Spleen (tissue), 11 donors: ENCODE data around the gene MAFF. TPM values are rescaled to one million over a fixed set of nuclear protein-coding genes. Genes with fewer than 3 reads are reported as not detected.

ENCODE experiments used
- DNase-seq: peaks from one replicate; pipeline ENCODE4 v3.0.0-alpha.2; 2020
- H3K27ac ChIP-seq, 8 donors: fragments of 200-600 bp; sonication (generic) in 7 of 8; 1 replicate in 4 of 8; 2 replicates in 4 of 8; pipeline versions ENCODE4 v1.5.0 to v1.8.0; 2016 to 2021; ENCODE audit warnings: inconsistent platforms in 4 of 8, mild to moderate bottlenecking in 4 of 8, moderate library complexity in 1 of 8
- H3K27me3 ChIP-seq, 7 donors: fragments of 200-600 bp; sonication (generic) in 6 of 7; replicated peaks in 1 of 7; 1 replicate in 4 of 7; 2 replicates in 3 of 7; pipeline versions ENCODE4 v1.5.0 to v1.8.0; 2016 to 2021; ENCODE audit warnings: inconsistent platforms in 3 of 7, mild to moderate bottlenecking in 1 of 7
- H3K36me3 ChIP-seq, 6 donors: fragments of 200-600 bp; sonication (generic) in 5 of 6; 1 replicate in 4 of 6; 2 replicates in 2 of 6; pipeline versions ENCODE4 v1.5.0 to v1.8.0; 2016 to 2021; ENCODE audit warnings: inconsistent platforms in 2 of 6
- H3K4me1 ChIP-seq, 6 donors: fragments of 200-600 bp; sonication (generic) in 5 of 6; 1 replicate in 3 of 6; 2 replicates in 3 of 6; pipeline versions ENCODE4 v1.5.0 to v1.8.0; 2016 to 2021; ENCODE audit warnings: inconsistent platforms in 3 of 6
- H3K4me3 ChIP-seq, 8 donors: fragments of 200-600 bp; sonication (generic) in 7 of 8; 1 replicate in 4 of 8; 2 replicates in 4 of 8; pipeline versions ENCODE4 v1.5.0 to v1.8.0; 2016 to 2021; ENCODE audit warnings: inconsistent platforms in 4 of 8, mild to moderate bottlenecking in 4 of 8, moderate library complexity in 2 of 8
- H3K9me3 ChIP-seq, 8 donors: fragments of 200-600 bp; sonication (generic) in 7 of 8; 1 replicate in 4 of 8; 2 replicates in 4 of 8; pipeline versions ENCODE4 v1.5.0 to v1.8.0; 2016 to 2021; ENCODE audit warnings: inconsistent platforms in 4 of 8
- CTCF ChIP-seq, 11 experiments: fragments of 200-600 bp in 7 of 11; fragments of 450-650 bp in 4 of 11; sonication (generic) in 4 of 11; IDR thresholded peaks in 8 of 11; conservative IDR thresholded peaks in 3 of 11; 1 replicate in 7 of 11; 2 replicates in 4 of 11; pipeline versions ENCODE4 v1.4.0 to v1.8.0; 2016 to 2021; ENCODE audit warnings: antibody characterized with exemption in 11 of 11, inconsistent platforms in 4 of 11, mild to moderate bottlenecking in 1 of 11
- POLR2A ChIP-seq, 3 donors: fragments of 450-650 bp; IDR thresholded peaks; one replicate each; pipeline ENCODE4 v1.5.1; 2017; ENCODE audit warnings: antibody characterized with exemption in 3 of 3, mild to moderate bottlenecking in 1 of 3
- POLR2AphosphoS5 ChIP-seq, 3 donors: sonication (generic); formaldehyde crosslinking; IDR thresholded peaks; one replicate each; pipeline ENCODE4 v1.5.1; 2017; ENCODE audit warnings: antibody characterized with exemption in 3 of 3
- WGBS, 5 donors: extraction: QIAGEN DNeasy Blood & Tissue Kit in 3 of 5; methylation state at CpG; one replicate each; pipeline versions ENCODE4 v1.1.5 to v1.1.7; 2013 to 2018; 5-methylcytosine and 5-hydroxymethylcytosine counted together
- intact Hi-C: fragments of 100-400 bp; cut with DNase I; formaldehyde crosslinking; loops from one replicate; pipeline ENCODE4 v1.15.0; 2023; ENCODE audit warnings: low total_unique reads
- polyA plus RNA-seq, 3 donors: library from polyadenylated mRNA; stranded (reverse); fragments of 200-250 nt; gene quantifications; one replicate each; pipeline ENCODE4 v1.2.1, GENCODE V29; 2013
- total RNA-seq, 7 donors: library from RNA; depleted of rRNA in 3 of 7; stranded (reverse); fragments of >200 nt in 3 of 7; fragmentation: NEBNext Ultra II Directional in 4 of 7; extraction: Animal tissue kit (Norgen Biotek cat#: 25700) in 4 of 7; gene quantifications; one replicate each; pipeline versions ENCODE4 v1.1.0 to v1.2.1, GENCODE V29; 2016 to 2021
- donor health status: healthy with polysubstance abuse.
- donor health status: DM: no; HTN: no; CAD: no; lungs with moderate emphysema.
- donor health status: DM: no; HTN: no; CAD: no.
- donor health status: Bipolar disorder and iron deficiency.
- donor health status: healthy.
- donor health status: DM: no; HTN: no; CAD: no.
- donor health status: DM: yes; HTN: yes; CAD: no.

The MAFF gene
- total and polyA plus RNA-seq, 10 donors, result 2.1 to 32.4 (median 8.6) TPM

GRCh38 chr22:38199826-38200559 is 1.8 kb upstream of the MAFF start:
- H3K36me3 ChIP-seq, result no peaks in the 10 kb centered on the region
- no peaks in the 10 kb centered on the region for H3K27me3 ChIP-seq
- peaks cover 8 to 50% (median 31%) of the 10 kb centered on the region in 6 donors for H3K4me1 ChIP-seq
- no peak overlapping the region for H3K4me3 ChIP-seq
- no peak for DNase-seq
- H3K27ac ChIP-seq, result peak overlapping the region in 3 of 8 donors; percentile 91 to 96 (median 95)
- TF ChIP-seq CTCF (IDR thresholded peaks at IDR 0.05 in 8 of 11, conservative IDR thresholded peaks at IDR 0.05 in 3 of 11) (no peak), POLR2AphosphoS5 (IDR thresholded peaks at IDR 0.05) (no peak)
- intact Hi-C loops, result no loop called here
- H3K9me3 ChIP-seq, result no peaks in the 10 kb centered on the region
- WGBS, 5 donors, result 84 to 90% (median 87%) methylated on average over 10 of the region's 10 CpGs

GRCh38 chr22:38201371-38201710 is 453 bp upstream of the MAFF start:
- H3K4me1 ChIP-seq, result peaks cover 8 to 60% (median 37%) of the 10 kb centered on the region in 6 donors
- H3K27ac ChIP-seq, result peak overlapping the region; percentile 69 to 96 (median 94)
- intact Hi-C loops, result no loop called here
- 25 to 35% (median 30%) methylated on average over 8 of the region's 8 CpGs for WGBS, 5 donors
- H3K9me3 ChIP-seq, result no peaks in the 10 kb centered on the region
- H3K27me3 ChIP-seq, result no peaks in the 10 kb centered on the region
- no peak for DNase-seq
- TF ChIP-seq CTCF (IDR thresholded peaks at IDR 0.05 in 8 of 11, conservative IDR thresholded peaks at IDR 0.05 in 3 of 11) (no peak), POLR2A (IDR thresholded peaks at IDR 0.05) (no peak), POLR2AphosphoS5 (IDR thresholded peaks at IDR 0.05) (no peak)
- peak overlapping the region in 6 of 8 donors; percentile 66 to 84 (median 76) for H3K4me3 ChIP-seq
- H3K36me3 ChIP-seq, result no peaks in the 10 kb centered on the region

GRCh38 chr22:38202437-38203089 is 769 bp downstream of the MAFF start:
- peak; percentile 93 for DNase-seq
- WGBS, 5 donors, result 0 to 1% (median 1%) methylated on average over 24 to 74 of the region's 74 CpGs
- TF ChIP-seq CTCF (IDR thresholded peaks at IDR 0.05 in 8 of 11, conservative IDR thresholded peaks at IDR 0.05 in 3 of 11) (peak in 6 of 11 experiments; percentile 7 to 48 (median 26)), POLR2A (IDR thresholded peaks at IDR 0.05) (no peak), POLR2AphosphoS5 (IDR thresholded peaks at IDR 0.05) (peak; percentile 5 to 55 (median 8))
- H3K9me3 ChIP-seq, result no peaks in the 10 kb centered on the region
- peak overlapping the region; percentile 69 to 96 (median 94) for H3K27ac ChIP-seq
- peak overlapping the region; percentile 66 to 84 (median 70) for H3K4me3 ChIP-seq
- no peaks in the 10 kb centered on the region for H3K27me3 ChIP-seq
- H3K36me3 ChIP-seq, result no peaks in the 10 kb centered on the region
- intact Hi-C loops, result no loop called here
- peaks cover 8 to 60% (median 37%) of the 10 kb centered on the region in 6 donors for H3K4me1 ChIP-seq
